GM18868 (cell line): ENCODE data around the gene PPP1R1B.

ENCODE experiments used
- ATAC-seq: cut with Tn5 transposase; IDR thresholded peaks from one replicate; pipeline ENCODE4 v1.9.1; 2021; ENCODE audit warnings: mild to moderate bottlenecking, moderate library complexity; ENCODE audit not compliant: unreplicated experiment

PPP1R1B gene

DNA sequence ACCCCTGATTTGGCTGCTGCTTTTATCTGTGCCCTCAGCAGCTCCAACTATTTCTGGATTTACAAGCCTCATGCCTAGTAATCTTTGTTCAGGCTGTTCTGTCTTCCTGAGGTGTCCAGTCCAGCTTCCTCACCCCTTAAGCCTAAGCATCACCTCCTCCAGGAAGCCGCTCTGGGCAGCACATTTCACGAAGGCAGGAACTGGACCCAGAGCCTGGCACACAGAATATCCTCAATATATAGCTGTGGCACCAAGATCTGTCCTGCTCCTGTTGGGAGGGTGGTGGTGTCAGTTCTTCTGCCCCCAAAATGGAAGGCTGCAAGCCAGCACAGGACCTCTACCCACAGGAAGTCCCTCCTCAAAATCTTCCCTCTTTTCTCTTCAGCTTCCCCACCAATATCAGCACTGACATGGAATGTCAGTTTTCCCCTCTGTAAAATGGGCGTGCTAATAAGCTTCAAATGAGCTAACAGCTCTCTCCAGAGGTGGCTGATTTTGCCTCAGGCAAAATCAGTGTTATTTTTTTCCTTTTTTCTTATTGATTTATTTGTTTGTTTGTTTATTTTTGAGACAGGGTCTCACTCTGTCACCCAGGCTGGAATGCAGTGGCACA lies 12.1 kb upstream of the PPP1R1B start:
- no peak for ATAC-seq

DNA sequence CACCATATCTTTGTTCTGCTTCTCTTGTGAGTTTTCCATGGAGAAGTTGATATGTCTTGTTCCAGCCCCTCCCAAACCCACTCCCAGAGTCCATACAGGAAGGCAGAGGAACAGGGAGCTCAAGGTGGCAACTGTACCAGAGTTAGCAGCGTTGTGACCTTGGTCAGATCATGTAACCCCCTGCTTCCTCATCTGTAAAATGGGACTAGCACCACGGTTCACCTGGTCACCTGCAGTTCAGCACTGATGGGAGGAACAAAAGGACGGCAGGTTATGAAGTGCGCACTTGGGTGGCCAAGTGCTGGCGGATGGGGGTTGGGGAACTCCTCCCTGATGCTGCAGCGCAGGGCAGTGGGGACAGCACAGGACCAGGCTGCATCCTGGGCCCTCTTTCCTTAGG lies 11.3 kb upstream of the PPP1R1B start:
- ATAC-seq, result no peak

GRCh38 chr17:39617100-39617445 lies 9.7 kb upstream of the PPP1R1B start:
- no peak for ATAC-seq

GRCh38 chr17:39617446-39618245 lies 9.1 kb upstream of the PPP1R1B start:
- ATAC-seq, result no peak

DNA sequence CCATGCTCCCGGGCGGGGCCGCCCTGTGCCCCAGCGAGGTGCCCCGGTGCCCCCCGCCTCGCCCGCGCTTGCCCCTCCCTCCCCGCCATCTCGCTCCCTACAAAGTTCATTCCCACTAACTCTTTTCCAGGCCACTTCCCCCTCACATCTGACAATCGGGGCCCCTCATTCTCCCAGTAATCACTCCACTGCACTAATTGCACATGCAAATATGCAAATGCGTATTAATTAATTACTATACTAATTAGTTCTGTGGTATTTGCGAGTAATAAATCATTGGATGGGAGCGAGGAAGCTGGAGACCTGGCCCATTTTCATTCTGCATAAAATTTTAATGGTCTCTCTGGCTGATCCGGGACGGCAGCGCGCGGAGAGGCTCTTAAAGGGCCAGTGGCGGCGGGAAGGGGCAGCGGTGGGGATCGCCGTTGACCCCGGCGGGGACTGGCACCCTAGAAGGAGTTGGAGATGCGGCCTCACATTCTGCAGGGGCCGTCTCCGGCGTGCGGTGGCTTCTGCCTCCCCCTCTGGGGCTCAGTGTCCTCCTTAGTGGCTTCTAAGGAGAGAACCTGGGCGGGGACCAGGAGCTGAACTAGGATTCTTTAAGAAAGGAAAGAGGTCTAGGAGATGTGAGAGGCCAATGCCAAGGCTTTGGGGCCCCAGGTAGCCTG lies 8.4 kb upstream of the PPP1R1B start:
- ATAC-seq, result no peak

GRCh38 chr17:39618956-39619785 lies 7.6 kb upstream of the PPP1R1B start:
- ATAC-seq, result no peak

GRCh38 chr17:39619786-39620101 lies 7.0 kb upstream of the PPP1R1B start:
- ATAC-seq, result no peak

GRCh38 chr17:39621523-39622379 lies 5.0 kb upstream of the PPP1R1B start:
- ATAC-seq, result peak; percentile 57

- peak; percentile 43 for ATAC-seq
These were observed 4.3 kb upstream of the PPP1R1B start for GRCh38 chr17:39622380-39623006.

- peak; percentile 43 for ATAC-seq
These were observed 3.3 kb upstream of the PPP1R1B start for GRCh38 chr17:39623356-39623950.

DNA sequence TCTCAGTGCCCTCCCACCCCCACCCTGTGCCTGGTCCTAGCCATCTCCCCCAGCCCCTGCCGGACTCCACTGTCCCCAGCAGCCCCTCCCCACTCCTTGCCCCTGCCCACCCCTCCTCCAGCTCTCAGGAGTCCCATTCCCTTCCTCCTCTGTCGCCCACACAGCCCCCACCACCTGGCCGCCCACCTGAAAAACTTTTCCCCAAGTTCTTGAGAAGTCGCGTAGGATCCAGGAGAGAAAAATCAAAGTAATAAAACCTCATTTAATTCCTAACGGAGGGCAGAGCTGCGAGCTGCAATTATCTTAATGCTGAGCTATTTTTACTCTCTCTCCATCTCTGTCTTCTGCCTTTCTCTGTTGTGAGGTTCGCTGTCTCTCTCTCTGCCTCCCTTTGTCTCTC lies 2.4 kb upstream of the PPP1R1B start:
- no peak for ATAC-seq

DNA sequence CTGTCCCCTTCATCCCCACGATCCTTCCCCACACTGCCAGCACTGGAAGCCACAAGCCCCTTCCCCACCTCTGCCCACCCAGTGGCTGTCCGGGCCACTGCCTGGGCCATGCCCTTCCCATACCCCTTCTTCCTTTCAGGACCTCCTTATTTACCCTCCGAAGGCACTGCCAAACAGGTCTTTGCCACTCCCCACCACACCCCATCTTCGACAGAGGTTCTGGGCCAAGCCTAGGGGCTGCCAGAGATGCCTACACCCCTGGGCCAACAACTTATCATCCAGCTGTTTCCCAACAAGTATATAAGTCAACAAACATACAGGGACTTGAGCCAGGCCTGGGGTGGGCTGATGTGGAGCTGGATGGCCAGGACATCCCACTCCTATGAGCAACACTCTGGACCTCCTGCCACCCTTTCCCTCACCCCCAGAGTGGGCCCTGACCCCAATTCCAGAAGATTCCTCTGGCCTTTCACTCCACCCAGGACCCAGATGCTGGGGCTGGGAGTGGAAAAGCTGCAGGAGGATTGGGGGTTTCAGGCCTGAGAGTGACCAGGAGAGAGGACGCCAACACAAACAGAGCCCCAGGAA lies 1.5 kb upstream of the PPP1R1B start:
- no peak for ATAC-seq

DNA sequence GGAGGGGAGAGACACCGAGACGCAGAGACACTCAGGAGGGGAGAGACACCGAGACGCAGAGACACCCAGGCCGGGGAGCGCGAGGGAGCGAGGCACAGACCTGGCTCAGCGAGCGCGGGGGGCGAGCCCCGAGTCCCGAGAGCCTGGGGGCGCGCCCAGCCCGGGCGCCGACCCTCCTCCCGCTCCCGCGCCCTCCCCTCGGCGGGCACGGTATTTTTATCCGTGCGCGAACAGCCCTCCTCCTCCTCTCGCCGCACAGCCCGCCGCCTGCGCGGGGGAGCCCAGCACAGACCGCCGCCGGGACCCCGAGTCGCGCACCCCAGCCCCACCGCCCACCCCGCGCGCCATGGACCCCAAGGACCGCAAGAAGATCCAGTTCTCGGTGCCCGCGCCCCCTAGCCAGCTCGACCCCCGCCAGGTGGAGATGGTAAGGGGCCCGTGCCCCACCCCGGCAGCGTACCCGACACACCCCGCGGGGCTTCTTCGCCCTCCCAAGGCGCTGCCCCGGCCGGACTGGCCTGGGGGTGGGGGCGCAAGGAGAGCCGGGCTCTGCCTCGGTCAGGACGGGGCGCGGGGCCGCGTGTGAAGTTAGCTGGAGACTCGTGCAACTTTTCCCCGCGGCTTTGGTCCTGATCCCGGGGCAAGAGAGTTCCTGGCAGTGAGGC lies 427 bp downstream of the PPP1R1B start:
- no peak for ATAC-seq

DNA sequence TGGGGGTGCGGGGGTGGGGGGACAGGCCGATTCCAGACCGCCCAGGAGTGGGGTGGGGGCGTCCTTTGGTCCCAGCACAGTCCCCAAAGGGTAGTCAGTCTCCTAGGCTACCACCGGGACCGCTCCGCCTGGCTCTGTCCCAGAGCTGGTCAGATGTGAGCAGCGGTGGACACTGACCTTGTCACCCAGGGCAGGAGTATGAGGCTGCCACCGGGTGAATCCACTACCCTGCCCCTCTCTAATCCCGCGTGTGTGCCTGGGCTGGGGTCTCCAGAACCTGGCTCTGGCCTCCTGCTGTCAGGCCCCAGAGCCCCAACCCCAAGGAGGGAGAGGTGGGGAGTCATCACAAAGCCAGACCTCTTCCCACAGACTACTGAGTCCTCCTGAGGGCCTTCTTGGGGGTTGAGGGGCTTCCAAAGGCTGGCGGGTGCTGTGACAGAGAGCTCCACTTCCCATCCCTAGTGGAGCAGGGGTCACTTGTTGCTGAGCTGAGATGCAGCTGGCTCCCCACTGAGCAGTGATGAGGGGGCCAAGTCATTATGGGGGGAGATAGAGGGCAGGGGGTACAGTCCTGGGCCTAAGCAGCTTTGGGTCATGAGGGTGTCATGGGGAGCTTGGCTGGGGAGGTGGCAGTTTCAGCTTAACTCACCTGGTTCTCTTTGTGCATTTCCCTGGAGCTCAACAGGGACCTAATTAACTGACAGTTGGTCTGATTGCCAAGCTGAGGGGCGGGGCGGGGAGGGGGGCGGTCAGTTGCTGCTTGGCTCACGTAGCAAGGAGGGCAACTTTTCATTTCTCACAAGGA lies 1.2 kb downstream of the PPP1R1B start:
- no peak for ATAC-seq

DNA sequence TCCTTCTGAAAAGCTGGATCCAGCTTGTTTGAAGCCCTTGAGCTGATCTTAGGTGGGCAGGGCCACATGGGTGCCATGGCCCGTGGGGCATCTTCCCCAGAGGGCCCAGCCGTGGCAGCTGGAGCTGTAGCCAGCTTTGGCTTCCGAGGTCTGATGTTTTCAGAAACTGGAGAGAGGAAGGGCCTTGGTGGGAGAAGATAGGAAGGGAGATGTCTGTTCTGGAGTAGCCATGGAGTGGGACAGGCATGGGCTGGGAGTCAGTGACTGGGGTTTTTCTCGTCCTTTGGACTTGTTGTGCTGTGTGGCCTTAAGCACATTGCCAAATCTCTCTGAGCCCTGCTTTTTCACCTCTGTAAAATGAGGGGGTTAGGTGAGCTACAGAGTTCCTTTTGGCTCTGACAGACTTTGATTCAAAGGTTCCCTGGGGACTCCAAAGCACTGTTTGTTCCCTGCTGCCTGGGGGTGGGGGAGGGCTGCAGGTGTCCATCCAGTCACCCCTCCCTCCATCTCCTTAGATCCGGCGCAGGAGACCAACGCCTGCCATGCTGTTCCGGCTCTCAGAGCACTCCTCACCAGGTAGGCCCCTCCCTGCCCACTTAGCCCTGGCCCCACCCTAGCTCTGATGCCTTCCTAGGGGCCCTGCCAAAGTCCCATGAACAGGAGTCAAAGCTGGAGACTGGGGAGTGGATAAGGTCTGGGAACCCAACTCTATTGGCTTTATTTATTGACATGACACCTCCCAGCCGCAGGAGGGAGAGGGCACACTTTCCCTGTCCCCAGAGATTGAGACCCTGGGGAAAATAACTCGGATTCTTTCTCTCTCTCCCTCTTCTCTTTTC lies 2.1 kb downstream of the PPP1R1B start:
- ATAC-seq, result no peak

GRCh38 chr17:39629494-39629880 lies 2.7 kb downstream of the PPP1R1B start:
- ATAC-seq, result no peak

- ATAC-seq, result no peak
These were observed 3.1 kb downstream of the PPP1R1B start for GRCh38 chr17:39629898-39630297.
